Renal cortical epithelial cell (primary cell): ENCODE measurements around the gene DOCK3. TPM values are rescaled to one million over a fixed set of nuclear protein-coding genes. Genes with fewer than 3 reads are reported as not detected.
"Not testable (repeated sequence)": the region's sequence is repeated elsewhere in the genome, so short reads cannot be mapped to it uniquely, and the experiment has no call there.

Experiments
- DNase-seq: peaks from one replicate; pipeline ENCODE4 v3.0.0-alpha.2; 2011; ENCODE audit warnings: low read depth
- total RNA-seq: library from RNA; depleted of rRNA; stranded (reverse); fragments of >200 nt; gene quantifications from 2 replicates; pipeline ENCODE4 v1.2.3, GENCODE V29; 2014

Gene DOCK3
- total RNA-seq, 1 donor from 2014 or later, result 0.35 TPM

DNA sequence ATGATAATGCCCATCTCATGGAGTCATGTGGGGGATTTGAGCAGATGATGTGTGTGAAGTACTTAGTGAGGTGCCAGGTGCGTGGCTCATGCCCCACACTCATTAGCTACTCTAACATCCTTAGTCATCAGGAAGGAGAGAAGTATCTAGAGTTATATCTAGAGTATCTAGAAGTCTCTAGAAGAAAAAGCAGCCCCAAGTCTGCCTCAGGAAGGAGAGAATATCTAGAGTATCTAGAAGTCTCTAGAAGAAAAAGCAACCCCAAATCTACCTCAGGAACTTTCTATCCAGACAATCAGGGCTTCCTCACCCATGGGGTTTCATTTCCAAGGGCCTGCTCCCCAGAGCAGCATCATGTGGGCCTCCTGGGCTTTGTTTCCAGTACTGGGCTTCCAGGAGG lies 24.7 kb upstream of the DOCK3 start:
- DNase-seq, result no peak

- no peak for DNase-seq
Measured at GRCh38 chr3:50651445-50651844, 23.3 kb upstream of the DOCK3 start.

DNA sequence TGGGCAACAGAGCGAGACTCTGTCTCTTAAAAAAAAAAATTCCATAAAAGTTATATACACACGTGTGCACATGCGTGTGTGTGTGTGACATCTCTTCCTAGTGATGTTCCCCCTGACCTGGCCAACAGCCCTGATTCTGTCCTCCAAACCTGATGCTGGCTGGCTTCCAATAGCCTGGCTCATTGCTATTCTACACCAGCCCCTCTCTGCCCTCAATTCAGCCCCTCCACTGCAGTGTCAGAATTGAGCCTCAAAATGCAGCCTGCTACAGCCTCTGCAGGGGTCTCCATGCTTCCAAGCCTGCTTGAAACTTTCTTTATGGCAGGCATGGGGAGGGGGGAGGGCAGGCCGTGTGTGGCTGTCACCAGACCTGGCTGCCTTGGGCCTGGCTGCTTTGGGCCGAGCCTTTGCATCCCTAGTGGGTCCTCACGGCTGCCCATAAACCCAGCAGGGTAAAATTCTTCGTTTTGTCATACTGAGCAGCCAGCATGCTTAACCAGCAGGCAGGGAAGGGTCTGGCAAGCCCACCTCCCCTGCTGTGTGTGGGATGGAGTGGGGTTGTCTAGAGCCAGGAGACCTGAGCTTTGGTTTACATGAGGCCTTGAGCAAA lies 22.7 kb upstream of the DOCK3 start:
- no peak for DNase-seq

DNA sequence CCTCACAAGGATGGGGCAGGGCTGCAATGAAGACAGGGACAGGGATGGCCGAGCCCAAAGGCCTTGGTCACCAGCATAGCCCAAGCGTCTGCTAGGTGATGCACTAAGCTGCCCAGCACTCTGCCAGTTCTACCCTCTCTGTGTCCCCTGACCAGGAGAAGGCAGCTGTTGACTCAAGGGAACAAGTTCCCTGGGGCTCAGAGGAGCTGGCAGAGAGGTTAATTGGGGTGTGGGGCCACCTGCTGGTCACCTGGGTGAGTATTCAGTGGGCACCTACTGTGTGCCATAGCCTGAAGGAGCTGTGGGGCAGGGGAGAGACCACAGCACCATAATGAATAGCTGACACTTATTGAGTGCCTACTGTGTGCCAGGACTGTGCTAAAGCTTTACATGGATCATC lies 22.0 kb upstream of the DOCK3 start:
- DNase-seq, result peak; percentile 43

DNA sequence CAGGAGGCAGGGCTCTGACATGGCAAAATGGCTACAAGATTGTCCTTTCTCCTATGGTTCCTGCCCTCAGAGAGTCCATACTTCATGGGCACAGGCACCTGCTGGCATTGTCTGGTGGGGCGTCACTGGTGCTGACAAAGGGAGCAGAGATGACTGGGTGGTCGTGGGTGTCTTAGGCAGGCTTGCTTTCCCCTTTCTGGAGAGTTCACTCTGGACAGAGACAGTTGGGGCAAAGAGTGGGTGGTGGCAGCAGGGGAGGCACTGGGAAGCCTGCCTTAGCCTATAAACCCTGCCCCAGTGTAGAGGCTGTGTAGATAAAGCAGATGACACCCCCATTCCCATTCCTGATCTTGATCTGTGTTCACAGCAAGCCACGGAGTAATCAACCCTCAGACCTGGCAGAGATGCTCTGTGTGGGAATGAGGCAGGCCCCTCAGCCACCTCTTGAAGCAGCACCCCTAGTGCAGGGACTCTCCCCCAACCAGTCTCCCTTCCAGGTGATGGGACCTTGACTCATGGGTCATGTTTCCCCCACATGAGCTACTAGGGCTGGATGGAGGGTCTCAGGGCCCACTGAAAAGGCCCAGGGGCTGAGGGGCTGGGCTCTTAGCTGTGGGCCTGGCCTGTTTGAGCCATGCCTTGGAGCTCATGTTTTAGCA lies 20.7 kb upstream of the DOCK3 start:
- DNase-seq, result no peak

- peak; percentile 43 for DNase-seq
Measured at GRCh38 chr3:50655009-50655830, 19.5 kb upstream of the DOCK3 start.

DNA sequence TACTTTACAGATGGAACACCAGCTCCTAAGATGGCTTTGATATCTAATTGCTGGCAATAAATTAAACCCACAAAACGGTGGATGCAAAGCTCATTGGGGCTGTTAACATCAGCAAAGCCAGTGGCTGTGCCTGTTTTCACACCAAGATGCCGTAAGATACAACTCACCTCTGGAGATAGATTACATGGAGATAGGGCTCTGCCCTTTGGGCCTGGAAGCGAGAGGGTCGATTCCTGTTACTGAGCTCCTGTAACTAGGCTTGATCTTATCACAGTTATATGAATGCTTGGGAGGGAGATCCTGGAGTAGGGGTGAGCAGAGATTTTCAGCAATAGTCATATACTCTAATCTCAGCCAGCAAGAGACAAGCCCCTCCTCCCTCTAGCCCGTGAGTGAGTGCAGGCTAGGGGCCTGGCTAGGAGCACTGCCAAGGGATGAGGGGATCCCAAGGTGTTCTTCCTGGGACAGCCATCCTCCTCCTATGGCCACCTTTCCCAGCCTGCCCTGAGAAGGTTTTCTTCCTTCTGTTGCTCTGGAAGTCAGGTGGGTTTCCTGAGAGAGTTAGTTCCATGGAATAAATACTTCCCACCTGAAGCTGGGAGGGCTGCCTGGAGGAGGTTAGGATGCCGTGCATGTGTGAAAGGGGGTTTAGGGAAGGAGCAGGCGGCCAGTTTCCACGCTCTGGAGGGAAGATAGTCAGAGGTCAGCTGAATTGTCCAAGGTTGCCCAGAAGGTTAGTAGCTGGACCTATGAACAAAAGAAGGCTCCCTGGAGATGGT lies 18.1 kb upstream of the DOCK3 start:
- no peak for DNase-seq

- DNase-seq, result no peak
Measured at GRCh38 chr3:50657407-50657806, 17.3 kb upstream of the DOCK3 start.

DNA sequence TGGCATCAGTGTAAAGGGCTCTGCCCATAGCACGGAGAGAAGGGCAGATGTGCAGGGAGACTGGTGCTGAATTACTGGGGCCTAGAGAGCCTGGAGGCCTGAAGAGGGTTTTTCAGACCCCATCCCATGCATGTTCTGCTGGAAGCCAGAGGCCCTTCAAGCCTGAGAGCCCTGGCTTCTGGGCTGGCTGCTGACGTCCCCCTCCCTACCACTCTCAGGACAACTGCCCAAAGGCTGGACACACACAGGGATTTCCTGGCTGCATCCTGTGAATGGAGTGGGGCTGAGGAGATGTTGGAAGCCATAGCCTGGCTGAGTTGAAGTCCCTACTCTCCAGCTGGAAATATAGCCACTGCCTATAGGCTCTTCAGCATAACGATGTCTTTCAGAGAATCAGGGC lies 16.9 kb upstream of the DOCK3 start:
- DNase-seq, result no peak

DNA sequence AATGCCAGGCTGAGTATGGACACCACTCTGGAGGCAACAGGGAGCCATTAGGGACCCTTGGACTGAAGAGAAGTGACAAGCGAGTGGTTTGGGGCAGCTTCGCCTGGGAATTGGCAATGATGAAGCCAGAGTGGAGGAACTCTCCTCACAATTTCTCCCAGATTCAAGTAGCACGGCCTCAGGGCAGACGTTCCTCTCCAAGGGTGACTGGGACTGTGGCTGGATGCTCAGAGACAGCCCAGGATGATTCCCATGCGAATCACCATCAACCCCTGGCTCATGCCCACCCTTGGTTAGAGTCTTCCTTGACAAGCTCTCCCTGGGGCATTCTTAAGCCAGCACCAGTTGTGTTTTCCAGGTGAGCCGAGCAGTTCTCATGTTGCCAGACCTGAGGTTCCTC lies 16.3 kb upstream of the DOCK3 start:
- DNase-seq, result peak; percentile 6

- no peak for DNase-seq
Measured at GRCh38 chr3:50658831-50659230, 15.9 kb upstream of the DOCK3 start.

GRCh38 chr3:50660386-50660785 lies 14.3 kb upstream of the DOCK3 start:
- no peak for DNase-seq

- no peak for DNase-seq
Measured at GRCh38 chr3:50661321-50661837, 13.3 kb upstream of the DOCK3 start.

DNA sequence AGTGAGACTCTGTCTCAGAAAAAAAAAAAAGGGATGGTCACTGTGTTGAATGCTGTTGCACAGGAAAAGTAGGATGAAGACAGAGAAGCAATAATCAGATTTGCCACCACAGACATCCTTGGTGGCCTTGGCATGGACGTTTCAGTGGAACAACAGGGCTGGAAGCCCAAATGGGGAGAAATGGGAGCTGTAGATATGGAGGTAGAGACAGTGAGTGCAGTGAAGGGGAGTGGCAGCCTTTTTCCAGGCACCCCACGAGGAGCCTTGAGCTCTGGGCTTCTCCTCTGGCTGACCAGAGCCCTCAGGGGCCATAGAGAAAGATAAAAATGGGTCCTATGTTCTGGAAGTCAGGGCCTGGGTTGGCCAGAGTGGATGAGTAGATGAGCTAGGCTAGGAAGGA lies 12.3 kb upstream of the DOCK3 start:
- no peak for DNase-seq

DNA sequence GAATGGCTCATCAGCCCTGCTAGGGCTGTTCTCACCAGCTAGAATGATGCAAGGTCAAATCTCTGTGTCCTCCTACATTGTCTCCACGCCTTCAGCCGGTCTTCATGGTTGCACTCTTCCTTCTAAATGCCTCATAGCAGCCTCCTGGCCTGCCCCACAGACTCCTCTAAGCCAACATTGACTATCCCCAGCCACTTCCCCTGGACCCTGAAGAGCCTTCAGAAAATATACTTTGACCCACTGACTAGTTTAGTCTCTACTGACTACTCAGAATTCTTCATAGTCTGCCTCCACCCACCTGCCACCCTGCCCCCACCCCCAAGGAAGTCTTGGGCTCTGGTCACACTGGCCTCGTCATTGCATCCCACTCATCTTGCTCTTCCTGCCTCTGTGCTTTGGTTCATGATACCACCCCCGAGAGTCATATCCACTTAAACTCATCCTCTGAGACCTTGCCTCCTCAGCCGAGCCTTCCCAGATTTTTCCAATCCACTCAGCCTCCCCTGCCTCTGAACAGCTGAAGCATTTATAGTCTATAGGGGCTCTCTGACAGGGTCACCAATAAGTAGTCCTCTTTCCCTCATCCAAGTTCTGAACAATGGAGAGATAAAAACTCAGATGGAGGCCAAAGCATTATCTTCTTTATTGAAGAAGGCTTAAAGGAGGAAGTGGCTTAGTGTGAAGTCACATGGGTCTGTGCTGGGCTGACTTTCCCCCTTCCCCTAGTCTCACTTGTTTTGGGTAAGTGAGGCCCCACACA lies 9.5 kb upstream of the DOCK3 start:
- no peak for DNase-seq

- not testable (repeated sequence) for DNase-seq
Measured at GRCh38 chr3:50665841-50666115, 8.9 kb upstream of the DOCK3 start.

GRCh38 chr3:50666837-50667236 lies 7.9 kb upstream of the DOCK3 start:
- DNase-seq, result no peak

DNA sequence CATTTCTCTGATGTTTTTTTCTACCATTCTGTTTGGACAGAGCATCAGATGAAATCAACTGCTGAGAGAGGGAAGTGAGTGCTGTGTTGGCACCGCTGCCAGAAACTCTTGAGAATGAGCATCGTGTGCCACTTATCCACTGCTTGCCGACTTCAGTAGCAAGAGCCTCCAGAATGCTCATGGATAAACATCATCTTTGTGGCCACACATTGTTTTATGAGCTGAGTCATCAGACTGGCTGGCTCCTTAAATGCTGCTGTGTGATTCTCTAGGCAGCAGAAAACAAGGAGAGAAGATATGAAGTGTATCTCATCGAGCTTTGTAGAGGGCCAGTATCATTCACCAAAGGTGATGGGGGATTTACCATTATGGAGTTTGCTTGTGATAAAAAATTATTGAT lies 3.4 kb upstream of the DOCK3 start:
- peak; percentile 80 for DNase-seq

DNA sequence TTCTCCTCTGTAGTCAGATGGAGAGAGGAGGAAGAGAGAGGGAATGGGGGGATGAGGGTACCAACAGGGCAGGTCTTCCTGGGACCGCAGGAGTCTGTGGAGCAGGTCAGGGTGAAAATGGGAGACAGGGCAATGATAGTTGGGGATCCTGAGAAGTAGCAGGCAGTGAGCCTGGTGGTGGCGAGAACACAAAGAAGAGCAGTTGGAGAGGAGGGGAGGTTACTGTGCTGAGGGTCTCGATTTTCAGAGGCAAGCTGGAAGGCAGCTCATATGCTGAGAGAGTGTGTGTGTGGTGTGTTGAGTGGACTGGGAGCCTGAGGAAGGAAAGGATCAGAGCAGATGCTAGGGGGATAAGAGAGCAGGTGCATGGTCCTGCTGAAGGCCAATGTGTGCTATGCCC lies 2.1 kb upstream of the DOCK3 start:
- DNase-seq, result no peak

GRCh38 chr3:50673931-50674330 lies 796 bp upstream of the DOCK3 start:
- DNase-seq, result no peak

DNA sequence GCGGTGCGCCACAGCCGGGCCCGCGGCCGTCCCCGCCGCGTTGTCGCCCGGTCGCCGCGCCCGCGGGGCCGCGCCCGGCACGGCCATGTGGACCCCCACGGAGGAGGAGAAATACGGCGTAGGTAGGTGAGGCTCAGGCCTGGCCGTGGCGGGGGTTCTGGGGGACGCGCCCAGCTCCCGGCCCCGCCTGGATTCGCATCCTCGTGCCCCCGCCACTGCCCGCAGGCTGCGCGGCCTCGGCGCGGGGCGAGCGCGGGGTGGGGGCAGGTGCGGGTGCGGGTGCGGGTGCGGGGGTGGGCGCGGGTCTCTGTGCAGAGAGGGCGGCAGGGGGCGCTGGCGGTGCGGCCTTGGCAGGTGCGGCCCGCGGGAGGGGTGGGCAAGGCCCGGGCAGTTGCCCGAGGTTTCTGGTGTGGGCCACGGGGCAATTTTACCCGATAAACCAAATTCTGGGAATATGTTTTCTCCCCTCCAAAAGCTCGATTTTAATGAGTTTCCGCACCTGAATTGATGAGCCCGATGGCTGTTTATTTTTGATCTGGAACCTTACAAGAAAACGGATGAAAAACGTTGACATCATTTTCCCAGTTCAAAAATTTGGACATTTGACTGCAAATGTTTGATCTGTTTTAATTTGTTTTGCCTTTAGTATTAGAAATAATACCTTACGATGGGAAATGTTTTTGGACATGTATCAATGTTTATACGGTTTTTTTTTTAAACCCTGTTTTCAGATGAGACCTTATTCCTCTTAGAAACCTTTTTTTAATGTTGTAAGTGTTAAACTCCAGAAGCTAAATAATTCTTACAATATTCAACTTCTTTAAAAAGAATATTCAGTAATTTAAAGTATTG lies 678 bp downstream of the DOCK3 start:
- no peak for DNase-seq
